CD4-positive, alpha-beta T cell (primary cell): ENCODE data around the gene ATMIN. TPM values are rescaled to one million over a fixed set of nuclear protein-coding genes. Genes with fewer than 3 reads are reported as not detected.
A peak's percentile ranks its signal among the peaks of the same experiment; 100 is the strongest.

ENCODE experiments used
- ATAC-seq: fragments of 200-7000 bp; cut with Tn5 transposase; one replicate; pipeline ENCODE4 v1.10.0; 2022; ENCODE audit warnings: mild to moderate bottlenecking; ENCODE audit not compliant: poor library complexity
- CTCF ChIA-PET: fragments of 350-600 bp; sonication (Branson Sonifier 250); formaldehyde crosslinking; loops from one replicate; lab custom pipeline; 2021; ENCODE audit warnings: antibody characterized with exemption, inconsistent platforms; lab: Charles Lee
- POLR2A ChIA-PET: fragments of 350-600 bp; sonication (Branson Sonifier 250); formaldehyde crosslinking; loops from one replicate; lab custom pipeline; 2021; ENCODE audit warnings: antibody characterized with exemption, inconsistent platforms; lab: Charles Lee
- DNase-seq, 14 experiments: peaks; one replicate each; pipeline ENCODE4 v3.0.0-alpha.2; 2013 to 2020; ENCODE audit warnings: mixed read lengths in 2 of 14
- H3K27ac ChIP-seq, 2 donors: one replicate each; pipeline versions ENCODE4 v1.5.1 to v1.7.0; 2013; ENCODE audit warnings: low read length in 2 of 2, low read depth in 1 of 2, mild to moderate bottlenecking in 1 of 2
- H3K27me3 ChIP-seq, 2 experiments: 1 replicate in 1 of 2; 2 replicates in 1 of 2; pipeline versions ENCODE4 v1.6.1 to v1.7.0; 2013; ENCODE audit warnings: low read length in 2 of 2, control low read depth in 1 of 2, mild to moderate bottlenecking in 1 of 2, moderate library complexity in 1 of 2; ENCODE audit not compliant: insufficient read depth in 2 of 2, control insufficient read depth in 1 of 2
- H3K36me3 ChIP-seq: one replicate; pipeline ENCODE4 v1.6.1; 2013; ENCODE audit warnings: low read length, control low read depth; ENCODE audit not compliant: insufficient read depth
- H3K4me1 ChIP-seq: one replicate; pipeline ENCODE4 v1.6.1; 2013; ENCODE audit warnings: low read length, control low read depth; ENCODE audit not compliant: insufficient read depth
- H3K4me3 ChIP-seq: one replicate; pipeline ENCODE4 v1.5.1; 2013; ENCODE audit warnings: mild to moderate bottlenecking, low read length, moderate library complexity
- H3K9me3 ChIP-seq, 2 experiments: 1 replicate in 1 of 2; 2 replicates in 1 of 2; pipeline versions ENCODE4 v1.6.1 to v1.7.0; 2013; ENCODE audit warnings: low read length in 2 of 2, mild to moderate bottlenecking in 2 of 2, control low read depth in 1 of 2, moderate library complexity in 1 of 2; ENCODE audit not compliant: control insufficient read depth in 1 of 2, insufficient read depth in 1 of 2
- H3K27ac Mint-ChIP-seq: one replicate; pipeline ENCODE4 v1.8.0; 2020; ENCODE audit warnings: mixed read lengths
- H3K27me3 Mint-ChIP-seq: one replicate; pipeline ENCODE4 v1.8.0; 2021; ENCODE audit warnings: mixed read lengths
- H3K36me3 Mint-ChIP-seq: one replicate; pipeline ENCODE4 v1.8.0; 2021; ENCODE audit warnings: low read depth, mixed read lengths
- H3K4me1 Mint-ChIP-seq: one replicate; pipeline ENCODE4 v1.8.0; 2021; ENCODE audit warnings: low read depth, mixed read lengths
- H3K4me3 Mint-ChIP-seq: one replicate; pipeline ENCODE4 v1.8.0; 2020; ENCODE audit warnings: mild to moderate bottlenecking, mixed read lengths
- H3K9me3 Mint-ChIP-seq: one replicate; pipeline ENCODE4 v1.8.0; 2020; ENCODE audit warnings: mixed read lengths
- intact Hi-C, 2 experiments: fragments of 100-400 bp; cut with DNase I in 1 of 2; cut with micrococcal nuclease in 1 of 2; formaldehyde crosslinking; loops; one replicate each; pipeline versions ENCODE4 v1.15.1 to v1.9.0; 2023 to 2025; cut with DNase I, micrococcal nuclease
- total RNA-seq, 174 experiments: library from RNA in 2 of 174; stranded (reverse) in 2 of 174; gene quantifications; one replicate each; pipeline ENCODE4 v1.2.3 and lab custom pipeline; 2021 to 2026
- TF ChIP-seq, protein P1 (sequence below): fragments of 200-600 bp; IDR thresholded peaks from one replicate; pipeline ENCODE4 v1.8.0; 2022; ENCODE audit warnings: antibody characterized with exemption, mild to moderate bottlenecking

ATMIN gene
- total RNA-seq, 2 experiments from 2014 or later: 29.9 to 31.7 TPM

DNA sequence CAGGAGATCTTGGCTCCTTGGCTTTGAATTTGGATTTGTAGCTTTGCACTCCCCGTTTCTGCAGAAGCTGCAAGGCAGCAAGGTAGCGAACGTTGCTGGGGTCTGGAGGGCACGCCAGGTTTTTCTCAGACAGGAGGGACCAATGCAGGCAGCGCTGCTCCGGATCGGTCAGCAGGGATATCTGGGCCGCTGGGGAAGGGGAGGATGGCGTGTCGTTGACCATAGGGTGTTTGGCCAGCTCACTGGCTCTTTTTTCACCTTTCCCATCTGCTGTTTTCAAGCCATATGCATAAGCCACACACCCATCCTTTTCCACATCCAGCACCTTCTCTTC is 25.6 kb downstream of the ATMIN start:
- ATAC-seq: no peak
- TF ChIP-seq, protein P1, sequence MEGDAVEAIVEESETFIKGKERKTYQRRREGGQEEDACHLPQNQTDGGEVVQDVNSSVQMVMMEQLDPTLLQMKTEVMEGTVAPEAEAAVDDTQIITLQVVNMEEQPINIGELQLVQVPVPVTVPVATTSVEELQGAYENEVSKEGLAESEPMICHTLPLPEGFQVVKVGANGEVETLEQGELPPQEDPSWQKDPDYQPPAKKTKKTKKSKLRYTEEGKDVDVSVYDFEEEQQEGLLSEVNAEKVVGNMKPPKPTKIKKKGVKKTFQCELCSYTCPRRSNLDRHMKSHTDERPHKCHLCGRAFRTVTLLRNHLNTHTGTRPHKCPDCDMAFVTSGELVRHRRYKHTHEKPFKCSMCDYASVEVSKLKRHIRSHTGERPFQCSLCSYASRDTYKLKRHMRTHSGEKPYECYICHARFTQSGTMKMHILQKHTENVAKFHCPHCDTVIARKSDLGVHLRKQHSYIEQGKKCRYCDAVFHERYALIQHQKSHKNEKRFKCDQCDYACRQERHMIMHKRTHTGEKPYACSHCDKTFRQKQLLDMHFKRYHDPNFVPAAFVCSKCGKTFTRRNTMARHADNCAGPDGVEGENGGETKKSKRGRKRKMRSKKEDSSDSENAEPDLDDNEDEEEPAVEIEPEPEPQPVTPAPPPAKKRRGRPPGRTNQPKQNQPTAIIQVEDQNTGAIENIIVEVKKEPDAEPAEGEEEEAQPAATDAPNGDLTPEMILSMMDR: no peak
- CTCF ChIA-PET: no interaction called here

DNA sequence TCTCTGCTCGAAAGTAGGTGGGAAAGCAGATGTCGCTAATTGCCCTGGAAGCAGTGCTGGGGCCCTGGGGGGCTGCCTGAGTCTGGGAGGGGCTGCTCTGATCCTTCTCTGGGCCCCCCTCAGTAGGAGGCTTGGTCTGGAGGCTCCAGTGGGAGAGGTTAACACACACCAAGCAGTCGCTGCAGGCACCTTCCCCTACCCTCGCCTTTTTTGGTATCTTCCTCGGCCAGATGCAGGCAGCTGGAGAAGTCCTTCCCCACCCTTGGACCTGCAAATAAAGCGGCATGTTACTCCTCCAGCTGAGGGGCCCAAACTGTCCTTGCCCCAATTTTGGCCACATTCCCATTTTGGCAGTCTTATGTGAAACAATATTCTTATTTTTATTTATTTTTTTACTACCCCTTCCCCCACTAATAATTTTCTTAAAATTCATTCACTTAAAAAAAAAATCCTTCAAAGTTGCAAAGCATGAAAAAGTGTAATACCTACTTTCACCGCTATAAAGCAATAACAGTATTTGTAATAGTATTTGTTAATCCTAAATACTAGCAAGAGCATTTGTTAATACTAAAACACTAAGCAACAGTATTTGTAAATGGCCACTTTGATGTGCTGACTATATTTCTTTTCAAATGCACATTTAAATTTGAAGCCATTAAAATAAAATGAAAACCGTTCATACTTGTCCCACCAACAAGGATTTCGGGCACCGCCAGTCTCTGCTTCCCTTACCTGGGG is 26.4 kb downstream of the ATMIN start:
- Mint-ChIP-seq H3K4me3 (no peak overlapping the region), H3K36me3 (no peaks in the 10 kb centered on the region), H3K9me3 (no peaks in the 10 kb centered on the region), H3K4me1 (no peaks in the 10 kb centered on the region), H3K27me3 (no peaks in the 10 kb centered on the region), H3K27ac (no peak overlapping the region)
- DNase-seq: no peak
- Histone ChIP-seq H3K27ac (no peak overlapping the region), H3K9me3 (no peaks in the 10 kb centered on the region), H3K4me3 (no peak overlapping the region), H3K27me3 (no peaks in the 10 kb centered on the region), H3K36me3 (no peaks in the 10 kb centered on the region), H3K4me1 (no peaks in the 10 kb centered on the region)
- ATAC-seq: no peak
- intact Hi-C loops: no loop called here
- ChIA-PET POLR2A (no interaction called here), CTCF (no interaction called here)
- TF ChIP-seq, protein P1: no peak

More for the DNA sequence above, 25.6 kb downstream of the ATMIN start:
- DNase-seq: no peak
- no peaks in the 10 kb centered on the region for H3K4me1 Mint-ChIP-seq
- Histone ChIP-seq H3K4me1 (no peaks in the 10 kb centered on the region), H3K36me3 (no peaks in the 10 kb centered on the region), H3K4me3 (no peak overlapping the region), H3K9me3 (no peaks in the 10 kb centered on the region), H3K27me3 (no peaks in the 10 kb centered on the region), H3K27ac (no peak overlapping the region)
- H3K27ac Mint-ChIP-seq: no peak overlapping the region
- no peaks in the 10 kb centered on the region for H3K36me3 Mint-ChIP-seq
- intact Hi-C loops: no loop called here
- no peaks in the 10 kb centered on the region for H3K27me3 Mint-ChIP-seq
- no peaks in the 10 kb centered on the region for H3K9me3 Mint-ChIP-seq
- POLR2A ChIA-PET: no interaction called here
- no peak overlapping the region for H3K4me3 Mint-ChIP-seq

DNA sequence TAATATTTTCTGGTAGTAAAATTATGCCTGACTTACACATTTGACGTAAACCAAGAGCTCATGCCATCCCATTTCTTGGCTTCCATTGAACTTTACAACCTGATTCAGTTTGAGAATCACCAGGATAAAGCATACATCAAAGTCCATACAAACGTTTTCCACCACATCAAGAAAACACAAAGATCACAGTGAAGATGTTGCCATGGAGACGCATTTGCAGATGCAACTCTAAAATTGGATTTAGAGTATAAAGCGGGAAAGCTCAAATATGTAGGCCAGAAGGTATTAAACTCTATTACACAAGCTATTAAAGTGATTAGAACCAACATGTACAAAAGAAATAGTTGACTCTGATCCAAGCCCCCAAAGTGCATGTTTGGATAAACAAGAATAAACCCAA is 31.0 kb downstream of the ATMIN start:
- DNase-seq: peak in 1 of 14 experiments; percentile 8
- Mint-ChIP-seq H3K9me3 (no peaks in the 10 kb centered on the region), H3K4me3 (no peak overlapping the region), H3K36me3 (no peaks in the 10 kb centered on the region), H3K4me1 (no peaks in the 10 kb centered on the region), H3K27me3 (no peaks in the 10 kb centered on the region), H3K27ac (no peak overlapping the region)
- ChIA-PET CTCF (interaction anchor here (1.2 kb wide), 1 partner anchor 31 kb away, joined by 3 read pairs; the partner anchor contains the start of gene ATMIN), POLR2A (no interaction called here)
- TF ChIP-seq, protein P1: no peak
- Histone ChIP-seq H3K27ac (no peak overlapping the region), H3K36me3 (no peaks in the 10 kb centered on the region), H3K4me1 (no peaks in the 10 kb centered on the region), H3K4me3 (no peak overlapping the region), H3K9me3 (no peaks in the 10 kb centered on the region), H3K27me3 (no peaks in the 10 kb centered on the region)
- intact Hi-C loops: no loop called here
- no peak for ATAC-seq
